ENCODE data around the gene SKIC2.
"Not testable (repeated sequence)": the region's sequence is repeated elsewhere in the genome, so short reads cannot be mapped to it uniquely, and the experiment has no call there.

Gene SKIC2

GRCh38 chr6:31930962-31931361 lies 28.0 kb upstream of the SKIC2 start:
- Histone ChIP-seq H3K4me3 (ENCODE audit: low read length) (no peak overlapping the region), H3K79me2 (ENCODE audit: control insufficient read depth, low read length) (no peaks in the 10 kb centered on the region), H3K4me1 (ENCODE audit: control insufficient read depth, low read length) (no peaks in the 10 kb centered on the region), H3K9me2 (replicated peaks; ENCODE audit: control insufficient read depth, low read length) (no peaks in the 10 kb centered on the region), H3K36me3 (ENCODE audit: control insufficient read depth, low read length) (no peaks in the 10 kb centered on the region), H3K9me3 (ENCODE audit: control insufficient read depth, insufficient read depth, low read length) (no peaks in the 10 kb centered on the region), H3K27ac (ENCODE audit: low read depth, low read length) (no peak overlapping the region), H3K4me2 (ENCODE audit: low read length) (no peak overlapping the region), H3F3A (ENCODE audit: control insufficient read depth, insufficient read depth) (no peaks in the 10 kb centered on the region), H3K27me3 (ENCODE audit: control insufficient read depth, low read length) (peaks cover 2% of the 10 kb centered on the region; the same call in 1 of the 2 replicates), H4K20me1 (ENCODE audit: control insufficient read depth, insufficient read depth, low read depth, low read length) (no peaks in the 10 kb centered on the region)
- TF ChIP-seq CTCF (IDR thresholded peaks at IDR 0.05; ENCODE audit: low read depth, low read length, poor library complexity, severe bottlenecking): no peak
- no peak for TF ChIP-seq EZH2phosphoT487 (IDR thresholded peaks at IDR 0.05; ENCODE audit: borderline replicate concordance, low read length)

DNA sequence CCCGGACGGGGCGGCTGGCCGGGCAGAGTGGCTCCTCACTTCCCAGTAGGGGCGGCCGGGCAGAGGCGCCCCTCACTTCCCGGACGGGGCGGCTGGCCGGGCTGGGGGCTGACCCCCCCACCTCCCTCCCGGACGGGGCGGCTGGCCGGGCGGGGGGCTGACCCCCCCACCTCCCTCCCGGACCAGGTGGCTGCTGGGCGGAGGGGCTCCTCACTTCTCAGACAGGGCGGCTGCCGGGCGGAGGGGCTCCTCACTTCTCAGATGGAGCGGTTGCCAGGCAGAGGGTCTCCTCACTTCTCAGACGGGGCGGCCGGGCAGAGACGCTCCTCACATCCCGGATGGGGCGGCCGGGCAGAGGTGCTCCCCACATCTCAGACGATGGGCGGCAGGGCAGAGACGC lies 26.8 kb upstream of the SKIC2 start:
- not testable (repeated sequence) for H3K4me1 ChIP-seq (ENCODE audit: control insufficient read depth, low read length); H3F3A ChIP-seq (ENCODE audit: control insufficient read depth, insufficient read depth); H3K36me3 ChIP-seq (ENCODE audit: control insufficient read depth, low read length); H3K27ac ChIP-seq (ENCODE audit: low read depth, low read length); H3K9me3 ChIP-seq (ENCODE audit: control insufficient read depth, insufficient read depth, low read length); H3K79me2 ChIP-seq (ENCODE audit: control insufficient read depth, low read length); H4K20me1 ChIP-seq (ENCODE audit: control insufficient read depth, insufficient read depth, low read depth, low read length); H3K4me3 ChIP-seq (ENCODE audit: low read length); H3K27me3 ChIP-seq (ENCODE audit: control insufficient read depth, low read length); H3K9me2 ChIP-seq (replicated peaks; ENCODE audit: control insufficient read depth, low read length); H3K4me2 ChIP-seq (ENCODE audit: low read length)

GRCh38 chr6:31933537-31933936 lies 25.4 kb upstream of the SKIC2 start:
- no peaks in the 10 kb centered on the region for H3K79me2 ChIP-seq (ENCODE audit: control insufficient read depth, low read length)
- no peak overlapping the region for H3K4me2 ChIP-seq (ENCODE audit: low read length)
- H4K20me1 ChIP-seq (ENCODE audit: control insufficient read depth, insufficient read depth, low read depth, low read length): no peaks in the 10 kb centered on the region
- H3K36me3 ChIP-seq (ENCODE audit: control insufficient read depth, low read length): no peaks in the 10 kb centered on the region
- H3F3A ChIP-seq (ENCODE audit: control insufficient read depth, insufficient read depth): no peaks in the 10 kb centered on the region
- H3K27me3 ChIP-seq (ENCODE audit: control insufficient read depth, low read length): no peaks in the 10 kb centered on the region
- H3K4me1 ChIP-seq (ENCODE audit: control insufficient read depth, low read length): no peaks in the 10 kb centered on the region
- no peak overlapping the region for H3K27ac ChIP-seq (ENCODE audit: low read depth, low read length)
- H3K9me3 ChIP-seq (ENCODE audit: control insufficient read depth, insufficient read depth, low read length): no peaks in the 10 kb centered on the region
- TF ChIP-seq CTCF (IDR thresholded peaks at IDR 0.05; ENCODE audit: low read depth, low read length, poor library complexity, severe bottlenecking): no peak
- no peak for TF ChIP-seq EZH2phosphoT487 (IDR thresholded peaks at IDR 0.05; ENCODE audit: borderline replicate concordance, low read length)
- no peak overlapping the region for H3K4me3 ChIP-seq (ENCODE audit: low read length)
- no peaks in the 10 kb centered on the region for H3K9me2 ChIP-seq (replicated peaks; ENCODE audit: control insufficient read depth, low read length)

DNA sequence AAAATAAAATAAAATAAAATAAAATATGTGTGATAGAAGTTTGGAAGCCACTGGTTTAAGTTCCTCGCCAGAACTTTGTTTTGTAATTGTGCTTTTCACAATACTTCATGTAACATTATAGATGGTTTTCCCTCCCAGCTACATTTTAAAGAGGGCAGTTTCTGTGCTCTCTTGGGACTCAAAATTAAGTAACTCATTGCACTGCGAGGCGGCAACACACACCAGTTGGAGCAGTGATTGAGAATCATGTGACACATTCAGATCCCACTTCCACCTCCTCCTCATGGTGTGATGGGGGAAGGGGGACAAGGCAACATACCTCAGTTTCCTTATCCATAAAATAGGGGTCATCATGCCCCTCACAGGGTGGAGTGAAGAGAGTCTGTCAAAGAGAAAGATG lies 24.0 kb upstream of the SKIC2 start:
- Histone ChIP-seq H3K9me2 (replicated peaks; ENCODE audit: control insufficient read depth, low read length) (no peaks in the 10 kb centered on the region), H3K79me2 (ENCODE audit: control insufficient read depth, low read length) (no peaks in the 10 kb centered on the region)
- TF ChIP-seq CTCF (IDR thresholded peaks at IDR 0.05; ENCODE audit: low read depth, low read length, poor library complexity, severe bottlenecking): no peak
- TF ChIP-seq EZH2phosphoT487 (IDR thresholded peaks at IDR 0.05; ENCODE audit: borderline replicate concordance, low read length): no peak

More for the DNA sequence above, 24.0 kb upstream of the SKIC2 start:
- Histone ChIP-seq H3K36me3 (ENCODE audit: control insufficient read depth, low read length) (no peaks in the 10 kb centered on the region), H3K4me3 (ENCODE audit: low read length) (no peak overlapping the region), H3K4me2 (ENCODE audit: low read length) (no peak overlapping the region), H3F3A (ENCODE audit: control insufficient read depth, insufficient read depth) (no peaks in the 10 kb centered on the region), H3K27me3 (ENCODE audit: control insufficient read depth, low read length) (no peaks in the 10 kb centered on the region), H3K4me1 (ENCODE audit: control insufficient read depth, low read length) (no peaks in the 10 kb centered on the region), H4K20me1 (ENCODE audit: control insufficient read depth, insufficient read depth, low read depth, low read length) (no peaks in the 10 kb centered on the region), H3K9me3 (ENCODE audit: control insufficient read depth, insufficient read depth, low read length) (no peaks in the 10 kb centered on the region), H3K27ac (ENCODE audit: low read depth, low read length) (no peak overlapping the region)
